OCI-LY1 (cell line): ENCODE measurements around the gene C3orf22.

Experiments
- H2AFZ ChIP-seq: fragments of 200-600 bp; sonication (generic), shearing (Covaris generic); 2 replicates; pipeline ENCODE4 v1.6.0; 2014; ENCODE audit warnings: antibody characterized with exemption, mild to moderate bottlenecking, low read length
- H3F3A ChIP-seq: fragments of 200-600 bp; sonication (generic), shearing (Covaris generic); 2 replicates; pipeline ENCODE4 v1.6.0; 2014; ENCODE audit warnings: mild to moderate bottlenecking, antibody characterized with exemption, low read length, moderate library complexity; ENCODE audit not compliant: insufficient read depth
- H3K27ac ChIP-seq: fragments of 200-600 bp; sonication (generic); 2 replicates; pipeline ENCODE4 v1.5.1; 2014; ENCODE audit warnings: low read length, mixed run types, mild to moderate bottlenecking, low read depth; ENCODE audit not compliant: poor library complexity, severe bottlenecking
- H3K27me3 ChIP-seq: fragments of 200-600 bp; sonication (generic); 2 replicates; pipeline ENCODE4 v1.6.0; 2014; ENCODE audit warnings: antibody characterized with exemption, mild to moderate bottlenecking, low read length, moderate library complexity; ENCODE audit not compliant: insufficient read depth
- H3K36me3 ChIP-seq: fragments of 200-600 bp; sonication (generic); 2 replicates; pipeline ENCODE4 v1.6.1; 2014; ENCODE audit warnings: mild to moderate bottlenecking, antibody characterized with exemption, low read length, moderate library complexity, mixed read lengths; ENCODE audit not compliant: insufficient read depth
- H3K4me1 ChIP-seq: fragments of 200-600 bp; sonication (generic); 2 replicates; pipeline ENCODE4 v1.5.1; 2014; ENCODE audit warnings: mild to moderate bottlenecking, low read length, moderate library complexity; ENCODE audit not compliant: insufficient read depth, severe bottlenecking
- H3K4me2 ChIP-seq: fragments of 200-600 bp; sonication (generic), shearing (Covaris generic); 2 replicates; pipeline ENCODE4 v1.6.1; 2014; ENCODE audit warnings: low read length
- H3K4me3 ChIP-seq: fragments of 200-600 bp; sonication (generic); 2 replicates; pipeline ENCODE4 v1.5.1; 2014; ENCODE audit warnings: low read length, low read depth, mild to moderate bottlenecking, mixed read lengths; ENCODE audit not compliant: poor library complexity, severe bottlenecking
- H3K79me2 ChIP-seq: fragments of 200-600 bp; shearing (Covaris generic); 2 replicates; pipeline ENCODE4 v1.6.1; 2016; ENCODE audit warnings: mixed run types, low read length, mixed read lengths; ENCODE audit not compliant: insufficient read depth
- H3K9ac ChIP-seq: fragments of 200-600 bp; sonication (generic), shearing (Covaris generic); 2 replicates; pipeline ENCODE4 v1.6.1; 2014; ENCODE audit warnings: mild to moderate bottlenecking, low read length, mixed read lengths
- H3K9me2 ChIP-seq: fragments of 200-600 bp; sonication (generic), shearing (Covaris generic); 2 replicates; pipeline ENCODE4 v1.6.1; 2014; ENCODE audit warnings: low read depth, mild to moderate bottlenecking, low read length, mixed read lengths
- H3K9me3 ChIP-seq: fragments of 200-600 bp; shearing (Covaris generic); 2 replicates; pipeline ENCODE4 v1.6.1; 2014; ENCODE audit warnings: low read length, mixed read lengths
- H4K20me1 ChIP-seq: fragments of 200-600 bp; sonication (generic), shearing (Covaris generic); 2 replicates; pipeline ENCODE4 v1.6.0; 2016; ENCODE audit warnings: mild to moderate bottlenecking, low read length; ENCODE audit not compliant: insufficient read depth
- CTCF ChIP-seq: fragments of 200-600 bp; sonication (generic), shearing (Covaris generic); IDR thresholded peaks from 2 replicates; pipeline ENCODE4 v1.5.1; 2017; ENCODE audit warnings: mild to moderate bottlenecking, antibody characterized with exemption, low read length, moderate library complexity, mixed read lengths
- EZH2 ChIP-seq: fragments of 200-600 bp; sonication (generic), shearing (Covaris generic); IDR thresholded peaks from 2 replicates; pipeline ENCODE4 v1.8.0; 2017; ENCODE audit warnings: borderline replicate concordance, mixed run types, mild to moderate bottlenecking, antibody characterized with exemption, low read length, moderate library complexity, mixed read lengths

The C3orf22 gene

DNA sequence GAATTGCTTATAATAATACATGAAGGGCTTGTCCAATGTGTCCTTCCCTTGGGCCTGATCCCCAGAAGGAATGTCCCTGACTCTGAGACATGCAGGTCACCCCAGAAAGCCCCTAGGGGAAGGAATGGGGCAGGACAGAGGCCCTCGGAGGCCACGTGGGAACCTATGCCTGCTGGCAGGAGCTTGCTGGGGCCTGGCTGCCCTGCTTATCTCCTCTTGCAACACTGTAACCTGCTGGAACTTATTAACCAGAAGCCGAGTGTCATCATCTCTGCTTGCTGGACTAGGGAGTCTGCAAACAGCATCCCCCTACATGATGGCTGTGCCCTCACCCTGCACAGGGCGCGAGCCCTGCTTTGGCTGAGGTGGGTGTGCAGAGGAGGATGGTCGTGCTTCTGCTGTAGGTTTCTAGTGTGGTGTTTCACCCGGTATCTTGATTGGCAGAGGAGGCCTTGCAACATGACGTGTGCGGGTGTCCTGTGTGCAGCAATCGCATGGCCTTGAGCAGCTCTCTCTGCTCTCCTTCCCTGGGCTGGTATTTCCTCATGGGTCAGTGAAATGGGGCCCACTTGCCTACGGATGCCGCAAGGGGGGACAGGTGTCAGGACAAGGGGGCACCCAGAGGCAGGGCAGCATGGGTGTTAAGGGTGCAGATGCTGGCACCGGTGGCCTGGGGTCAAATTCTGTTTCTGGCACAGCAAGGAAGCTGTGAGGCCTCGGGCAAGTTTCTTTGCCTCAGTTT lies 29.8 kb downstream of the C3orf22 start:
- Histone ChIP-seq H3K9me3 (no peaks in the 10 kb centered on the region), H3F3A (no peaks in the 10 kb centered on the region), H3K4me3 (no peak overlapping the region), H3K9me2 (no peaks in the 10 kb centered on the region), H3K4me2 (no peak overlapping the region), H3K9ac (no peak overlapping the region), H3K27me3 (no peaks in the 10 kb centered on the region), H3K79me2 (no peaks in the 10 kb centered on the region), H3K27ac (no peak overlapping the region), H4K20me1 (no peaks in the 10 kb centered on the region), H3K4me1 (no peaks in the 10 kb centered on the region), H3K36me3 (no peaks in the 10 kb centered on the region), H2AFZ (no peak overlapping the region)
- TF ChIP-seq EZH2 (no peak), CTCF (no peak)

- no peak overlapping the region for H3K4me3 ChIP-seq
- no peaks in the 10 kb centered on the region for H4K20me1 ChIP-seq
- no peaks in the 10 kb centered on the region for H3K9me3 ChIP-seq
- no peak overlapping the region for H3K9ac ChIP-seq
- H3K27me3 ChIP-seq, result no peaks in the 10 kb centered on the region
- no peaks in the 10 kb centered on the region for H3K36me3 ChIP-seq
- H3K9me2 ChIP-seq, result no peaks in the 10 kb centered on the region
- no peak overlapping the region for H3K27ac ChIP-seq
- H3K79me2 ChIP-seq, result no peaks in the 10 kb centered on the region
- H3K4me1 ChIP-seq, result no peaks in the 10 kb centered on the region
- TF ChIP-seq EZH2, result no peak
- TF ChIP-seq CTCF, result no peak
- H2AFZ ChIP-seq, result no peak overlapping the region
- no peaks in the 10 kb centered on the region for H3F3A ChIP-seq
- no peak overlapping the region for H3K4me2 ChIP-seq
Measured at GRCh38 chr3:126528419-126528799, 30.3 kb downstream of the C3orf22 start.

DNA sequence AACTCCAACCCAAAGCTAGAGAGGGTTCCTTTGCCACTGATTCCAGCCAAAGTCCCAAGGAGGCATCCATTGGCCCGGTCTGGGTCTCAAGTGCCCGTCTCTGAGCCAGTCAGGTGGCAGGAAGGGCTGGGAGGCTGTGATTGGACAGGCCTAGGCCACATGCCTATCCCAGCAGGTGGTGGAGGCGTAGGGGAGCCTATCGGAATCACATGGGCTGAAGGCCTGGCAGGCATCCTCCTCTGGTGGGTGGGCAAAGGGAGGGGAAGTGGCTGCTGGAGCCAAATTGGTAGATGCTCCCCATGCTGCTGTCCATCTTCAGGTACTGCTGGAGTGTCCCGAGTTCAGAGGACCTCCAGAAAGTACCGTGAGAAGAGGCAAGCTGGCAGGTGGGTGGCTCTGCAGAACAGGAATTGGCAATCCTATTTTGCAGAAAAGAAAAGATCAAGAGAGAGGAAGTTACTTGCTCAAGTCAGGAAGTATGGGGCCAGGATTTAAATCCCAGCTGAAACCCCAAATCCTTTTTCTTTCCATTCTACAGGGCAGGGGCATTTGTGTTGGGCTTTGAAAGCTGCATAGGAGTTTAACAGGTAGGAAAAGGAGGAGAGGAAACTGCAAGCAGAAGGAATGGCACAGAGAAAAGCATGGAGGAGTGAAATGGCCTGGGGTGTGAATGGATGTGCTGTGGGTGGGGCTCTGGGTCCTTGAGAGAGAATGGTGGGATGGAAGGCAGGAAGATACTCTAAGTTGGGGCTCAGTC lies 31.1 kb downstream of the C3orf22 start:
- Histone ChIP-seq H3K9me3 (no peaks in the 10 kb centered on the region), H3F3A (no peaks in the 10 kb centered on the region), H3K9ac (no peak overlapping the region), H3K4me3 (no peak overlapping the region), H3K79me2 (no peaks in the 10 kb centered on the region), H3K27me3 (no peaks in the 10 kb centered on the region), H3K36me3 (no peaks in the 10 kb centered on the region), H2AFZ (no peak overlapping the region), H4K20me1 (no peaks in the 10 kb centered on the region), H3K4me2 (no peak overlapping the region), H3K4me1 (no peaks in the 10 kb centered on the region), H3K9me2 (no peaks in the 10 kb centered on the region), H3K27ac (no peak overlapping the region)
- TF ChIP-seq CTCF (no peak), EZH2 (no peak)
